BLaER1 treated with 17β-estradiol and CSF1 and Interleukin-3, amounts not matched to agents 10 nM and 100 nM (cell line): ENCODE measurements around the gene TMEM63A.

ENCODE experiments used
- H3K27ac ChIP-seq, 11 experiments: shearing (Covaris generic); formaldehyde crosslinking; 2 replicates each; pipeline ENCODE4 v1.8.1; 2022
- H3K27me3 ChIP-seq, 11 experiments: shearing (Covaris generic); formaldehyde crosslinking; 2 replicates each; pipeline ENCODE4 v1.8.1; 2022
- H3K36me3 ChIP-seq, 11 experiments: shearing (Covaris generic); formaldehyde crosslinking; 2 replicates each; pipeline ENCODE4 v1.8.1; 2022
- H3K4me1 ChIP-seq, 10 experiments: shearing (Covaris generic); formaldehyde crosslinking; 2 replicates each; pipeline ENCODE4 v1.8.1; 2022
- H3K4me2 ChIP-seq, 11 experiments: shearing (Covaris generic); formaldehyde crosslinking; 2 replicates each; pipeline ENCODE4 v1.8.1; 2022
- H3K4me3 ChIP-seq, 10 experiments: shearing (Covaris generic); formaldehyde crosslinking; 2 replicates each; pipeline ENCODE4 v1.8.1; 2022
- H3K9ac ChIP-seq, 11 experiments: shearing (Covaris generic); formaldehyde crosslinking; 2 replicates each; pipeline ENCODE4 v1.8.1; 2022
- H3K9me3 ChIP-seq, 11 experiments: shearing (Covaris generic); formaldehyde crosslinking; replicated peaks in 1 of 11; 2 replicates each; pipeline ENCODE4 v1.8.1; 2022
- H4K20me1 ChIP-seq, 11 experiments: shearing (Covaris generic); formaldehyde crosslinking; 2 replicates each; pipeline ENCODE4 v1.8.1; 2022
- Cebpa-rat ChIP-seq, 11 experiments: shearing (Covaris generic); IDR thresholded peaks; 2 replicates each; pipeline ENCODE4 v1.8.1; 2022

Gene TMEM63A

GRCh38 chr1:225899044-225899925 is 17.1 kb upstream of the TMEM63A start:
- Histone ChIP-seq H4K20me1 (no peaks in the 10 kb centered on the region), H3K27ac (no peak overlapping the region), H3K4me1 (peaks cover 5 to 11% (median 9%) of the 10 kb centered on the region in 10 experiments; a peak in 18 of 20 replicates), H3K9me3 (no peaks in the 10 kb centered on the region), H3K27me3 (no peaks in the 10 kb centered on the region), H3K36me3 (no peaks in the 10 kb centered on the region), H3K9ac (no peak overlapping the region), H3K4me3 (no peak overlapping the region), H3K4me2 (peak overlapping the region in 1 of 11 experiments; percentile 7; a peak in 1 of 22 replicates)
- TF ChIP-seq Cebpa-rat (IDR thresholded peaks at IDR 0.05), result no peak

DNA sequence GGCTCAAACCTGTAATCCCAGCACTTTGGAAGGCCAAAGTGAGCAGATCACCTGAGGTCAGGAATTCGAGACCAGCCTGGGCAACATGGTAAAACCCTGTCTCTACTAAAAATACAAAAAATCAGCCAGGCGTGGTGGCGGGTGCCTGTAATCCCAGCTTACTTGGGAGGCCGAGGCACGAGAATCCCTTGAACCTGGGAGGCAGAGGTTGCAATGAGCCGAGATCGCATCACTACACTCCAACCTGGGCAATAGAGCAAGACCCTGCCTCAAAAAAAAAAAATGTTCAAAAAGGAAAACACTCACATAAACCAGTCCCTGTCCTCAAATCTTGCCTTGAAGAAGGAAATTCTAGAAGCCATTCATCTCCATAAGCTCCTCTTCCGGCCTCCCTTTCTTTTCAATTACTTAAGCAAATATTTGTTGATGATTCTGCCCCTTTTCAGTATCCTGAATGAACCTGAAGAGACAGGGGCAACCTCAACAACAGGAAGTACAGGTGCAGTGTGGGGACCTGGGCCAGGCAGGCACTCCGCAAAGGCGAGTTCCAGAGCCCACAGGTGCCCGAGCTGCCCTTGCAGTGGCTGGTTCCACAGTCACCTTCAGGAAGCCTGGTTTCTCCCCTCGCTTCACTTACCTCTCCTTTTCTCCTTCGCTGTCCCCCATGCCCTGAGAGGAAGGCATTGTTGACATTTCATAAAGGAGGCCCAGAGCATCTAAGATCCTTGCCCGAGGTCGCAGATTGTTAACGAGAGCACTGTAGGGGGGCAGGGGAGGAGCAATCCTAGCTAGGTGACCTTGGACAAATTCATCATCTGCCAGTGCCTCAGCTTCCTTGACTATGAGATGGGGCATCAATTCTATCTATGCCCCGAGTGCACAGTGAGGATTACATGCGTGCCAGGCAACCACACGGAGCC is 15.7 kb upstream of the TMEM63A start:
- peak overlapping the region in 1 of 11 experiments; percentile 24; a peak in 1 of 22 replicates for H3K9ac ChIP-seq
- no peak for TF ChIP-seq Cebpa-rat (IDR thresholded peaks at IDR 0.05)
- H4K20me1 ChIP-seq, result no peaks in the 10 kb centered on the region
- no peaks in the 10 kb centered on the region for H3K36me3 ChIP-seq
- H3K4me1 ChIP-seq, result peaks cover 5 to 11% (median 9%) of the 10 kb centered on the region in 10 experiments; a peak in 18 of 20 replicates
- no peaks in the 10 kb centered on the region for H3K27me3 ChIP-seq
- peak overlapping the region in 7 of 11 experiments; percentile 3 to 52 (median 15); a peak in 6 of 22 replicates for H3K4me2 ChIP-seq
- H3K4me3 ChIP-seq, result no peak overlapping the region
- H3K27ac ChIP-seq, result no peak overlapping the region
- H3K9me3 ChIP-seq, result no peaks in the 10 kb centered on the region

DNA sequence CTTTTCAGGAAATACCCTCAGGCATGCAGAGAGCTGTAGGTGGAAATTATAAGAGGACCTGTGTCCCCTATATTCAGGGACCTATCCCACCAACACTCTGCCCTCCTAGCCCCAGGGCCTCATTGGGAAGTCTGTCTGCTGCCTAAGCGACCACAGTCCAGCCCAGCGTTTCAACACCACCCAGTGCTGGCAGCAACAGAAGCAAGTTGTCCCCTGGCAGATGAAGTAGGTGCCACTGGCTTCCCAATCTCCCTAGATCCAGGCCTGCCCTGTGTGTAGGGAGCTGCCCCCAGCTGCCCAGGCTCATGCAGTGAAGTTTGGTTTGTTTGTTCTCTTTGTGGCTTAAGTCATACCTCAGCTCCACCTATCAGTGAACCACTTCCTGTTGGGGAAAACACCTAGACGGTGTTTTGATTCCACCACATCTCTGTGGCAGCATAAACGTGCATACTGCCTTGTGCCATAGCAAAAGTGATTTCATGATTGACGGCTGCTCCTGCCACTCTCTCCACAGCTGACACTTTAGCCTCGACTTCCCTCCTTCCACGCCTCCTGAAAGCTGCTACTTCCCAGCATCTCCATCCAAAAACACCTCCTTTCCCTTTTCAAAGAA is 14.9 kb upstream of the TMEM63A start:
- Histone ChIP-seq H3K36me3 (no peaks in the 10 kb centered on the region), H4K20me1 (no peaks in the 10 kb centered on the region), H3K27me3 (no peaks in the 10 kb centered on the region), H3K4me1 (peaks cover 5 to 11% (median 9%) of the 10 kb centered on the region in 10 experiments; a peak in 18 of 20 replicates), H3K4me2 (peak overlapping the region in 8 of 11 experiments; percentile 3 to 52 (median 20); a peak in 13 of 22 replicates), H3K4me3 (no peak overlapping the region), H3K9ac (peak overlapping the region in 1 of 11 experiments; percentile 24; a peak in 1 of 22 replicates), H3K9me3 (no peaks in the 10 kb centered on the region), H3K27ac (no peak overlapping the region)
- no peak for TF ChIP-seq Cebpa-rat (IDR thresholded peaks at IDR 0.05)

DNA sequence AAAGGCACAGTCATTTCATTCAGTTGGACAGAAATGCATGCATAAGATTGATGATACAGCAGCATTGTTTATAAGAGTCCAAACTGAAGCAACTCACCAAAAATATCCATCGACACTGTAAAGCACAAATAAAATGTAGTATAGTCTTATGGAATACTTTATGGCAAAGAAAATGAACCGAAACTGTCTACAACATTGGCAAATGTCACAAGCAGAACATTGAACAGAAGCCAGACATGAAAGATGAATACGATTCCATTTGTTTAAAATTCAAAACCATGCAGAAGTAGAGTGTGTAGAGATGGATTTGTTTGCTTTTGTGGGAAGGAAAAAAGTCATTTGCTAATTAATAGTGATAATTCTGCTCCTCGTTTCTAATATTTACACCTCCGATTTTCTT is 14.3 kb upstream of the TMEM63A start:
- Histone ChIP-seq H3K27ac (no peak overlapping the region), H3K4me2 (no peak overlapping the region), H3K9ac (0 out of 22 replicates have a peak overlapping the region, but pooled peaks of 1 of the 11 experiments have one; percentile 24), H4K20me1 (no peaks in the 10 kb centered on the region), H3K36me3 (no peaks in the 10 kb centered on the region), H3K9me3 (no peaks in the 10 kb centered on the region), H3K27me3 (no peaks in the 10 kb centered on the region), H3K4me3 (no peak overlapping the region), H3K4me1 (peaks cover 5 to 11% (median 9%) of the 10 kb centered on the region in 10 experiments; a peak in 19 of 20 replicates)
- no peak for TF ChIP-seq Cebpa-rat (IDR thresholded peaks at IDR 0.05)

DNA sequence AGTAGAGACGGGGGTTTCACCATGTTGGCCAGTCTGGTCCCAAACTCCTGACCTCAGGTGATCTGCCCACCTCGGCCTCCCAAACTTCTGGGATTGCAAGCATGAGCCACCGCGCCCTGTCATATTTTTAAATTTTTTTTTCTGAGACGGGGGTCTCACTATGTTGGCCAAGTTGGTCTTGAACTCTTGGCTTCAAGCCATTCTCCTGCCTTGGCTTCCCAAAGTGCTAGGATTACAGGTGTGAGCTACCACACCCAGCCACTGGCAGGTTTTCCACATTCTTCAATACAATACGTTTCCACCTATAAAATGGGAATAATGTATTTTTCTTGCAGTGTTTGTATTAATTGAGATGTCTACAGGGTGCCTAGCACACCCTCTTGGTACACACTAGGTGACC is 10.1 kb upstream of the TMEM63A start:
- TF ChIP-seq Cebpa-rat (IDR thresholded peaks at IDR 0.05), result no peak
- H3K27me3 ChIP-seq, result peaks cover 0 to 2% (median 0%) of the 10 kb centered on the region in 11 experiments; a peak in 3 of 22 replicates
- no peak overlapping the region for H3K4me2 ChIP-seq
- H3K4me1 ChIP-seq, result peaks cover 5 to 23% (median 17%) of the 10 kb centered on the region in 10 experiments; a peak in 19 of 20 replicates
- H4K20me1 ChIP-seq, result no peaks in the 10 kb centered on the region
- no peaks in the 10 kb centered on the region for H3K9me3 ChIP-seq
- no peak overlapping the region for H3K9ac ChIP-seq
- H3K27ac ChIP-seq, result no peak overlapping the region
- H3K4me3 ChIP-seq, result no peak overlapping the region
- no peaks in the 10 kb centered on the region for H3K36me3 ChIP-seq

DNA sequence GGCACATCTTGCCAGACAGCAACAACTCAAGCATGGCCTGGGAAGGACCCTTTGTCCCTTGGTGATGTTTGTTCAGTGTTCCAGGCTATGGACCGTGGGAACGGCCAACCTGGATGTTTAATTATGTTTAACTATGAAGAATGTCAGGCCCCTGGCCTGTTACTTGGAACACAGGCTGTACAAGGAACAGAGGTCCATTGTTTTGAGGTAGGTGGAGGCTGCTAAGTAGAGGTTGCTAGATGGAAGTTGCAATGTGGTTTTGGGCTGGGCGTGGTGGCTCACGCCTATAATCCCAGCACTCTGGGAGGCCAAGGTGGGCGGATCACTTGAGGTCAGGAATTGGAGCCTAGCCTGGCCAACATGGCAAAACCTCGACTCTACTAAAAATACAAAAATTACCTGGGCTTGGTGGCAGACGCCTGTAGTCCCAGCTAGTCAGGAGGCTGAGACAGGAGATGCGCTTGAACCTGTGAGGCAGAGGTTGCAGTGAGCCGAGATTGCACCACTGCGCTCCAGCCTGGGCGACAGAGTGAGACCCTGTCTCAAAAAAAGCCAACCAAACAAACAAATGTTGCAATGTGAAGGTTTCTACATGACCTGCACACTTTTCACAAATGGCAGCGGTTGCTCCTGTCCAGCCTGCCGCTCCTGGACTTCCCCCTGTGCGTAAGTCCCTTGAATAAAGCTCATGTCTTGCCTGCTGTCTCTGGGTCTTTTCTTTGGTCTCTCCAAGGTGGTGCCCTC is 9.2 kb upstream of the TMEM63A start:
- no peak overlapping the region for H3K9ac ChIP-seq
- no peaks in the 10 kb centered on the region for H4K20me1 ChIP-seq
- H3K36me3 ChIP-seq, result no peaks in the 10 kb centered on the region
- H3K4me3 ChIP-seq, result no peak overlapping the region
- H3K4me1 ChIP-seq, result peaks cover 0 to 17% (median 10%) of the 10 kb centered on the region in 10 experiments; a peak in 13 of 20 replicates
- no peak overlapping the region for H3K27ac ChIP-seq
- peaks cover 0 to 11% (median 7%) of the 10 kb centered on the region in 11 experiments; a peak in 10 of 22 replicates for H3K27me3 ChIP-seq
- H3K9me3 ChIP-seq, result no peaks in the 10 kb centered on the region
- H3K4me2 ChIP-seq, result peak overlapping the region in 2 of 11 experiments; percentile 2 to 21; a peak in 1 of 22 replicates
- TF ChIP-seq Cebpa-rat (IDR thresholded peaks at IDR 0.05), result peak in 1 of 11 experiments; percentile 29; a peak in 2 of 22 replicates

GRCh38 chr1:225890346-225891228 is 8.4 kb upstream of the TMEM63A start:
- peak overlapping the region in 2 of 11 experiments; percentile 2 to 21; a peak in 1 of 22 replicates for H3K4me2 ChIP-seq
- TF ChIP-seq Cebpa-rat (IDR thresholded peaks at IDR 0.05), result no peak
- no peak overlapping the region for H3K27ac ChIP-seq
- peaks cover 0 to 17% (median 10%) of the 10 kb centered on the region in 10 experiments; a peak in 13 of 20 replicates for H3K4me1 ChIP-seq
- H3K27me3 ChIP-seq, result peaks cover 0 to 11% (median 8%) of the 10 kb centered on the region in 11 experiments; a peak in 10 of 22 replicates
- no peaks in the 10 kb centered on the region for H3K36me3 ChIP-seq
- H3K4me3 ChIP-seq, result no peak overlapping the region
- H3K9me3 ChIP-seq, result no peaks in the 10 kb centered on the region
- no peak overlapping the region for H3K9ac ChIP-seq
- no peaks in the 10 kb centered on the region for H4K20me1 ChIP-seq
